ENCODE results near the gene AK8.

- TF ChIP-seq, protein P1, sequence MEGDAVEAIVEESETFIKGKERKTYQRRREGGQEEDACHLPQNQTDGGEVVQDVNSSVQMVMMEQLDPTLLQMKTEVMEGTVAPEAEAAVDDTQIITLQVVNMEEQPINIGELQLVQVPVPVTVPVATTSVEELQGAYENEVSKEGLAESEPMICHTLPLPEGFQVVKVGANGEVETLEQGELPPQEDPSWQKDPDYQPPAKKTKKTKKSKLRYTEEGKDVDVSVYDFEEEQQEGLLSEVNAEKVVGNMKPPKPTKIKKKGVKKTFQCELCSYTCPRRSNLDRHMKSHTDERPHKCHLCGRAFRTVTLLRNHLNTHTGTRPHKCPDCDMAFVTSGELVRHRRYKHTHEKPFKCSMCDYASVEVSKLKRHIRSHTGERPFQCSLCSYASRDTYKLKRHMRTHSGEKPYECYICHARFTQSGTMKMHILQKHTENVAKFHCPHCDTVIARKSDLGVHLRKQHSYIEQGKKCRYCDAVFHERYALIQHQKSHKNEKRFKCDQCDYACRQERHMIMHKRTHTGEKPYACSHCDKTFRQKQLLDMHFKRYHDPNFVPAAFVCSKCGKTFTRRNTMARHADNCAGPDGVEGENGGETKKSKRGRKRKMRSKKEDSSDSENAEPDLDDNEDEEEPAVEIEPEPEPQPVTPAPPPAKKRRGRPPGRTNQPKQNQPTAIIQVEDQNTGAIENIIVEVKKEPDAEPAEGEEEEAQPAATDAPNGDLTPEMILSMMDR (IDR thresholded peaks at IDR 0.05): no peak
- no peak for TF ChIP-seq POLR2AphosphoS5 (IDR thresholded peaks at IDR 0.05)
These were observed 175.8 kb downstream of the AK8 start for GRCh38 chr9:132702254-132702653.

Measured in stomach (tissue), 4 donors.